WTC11 (cell line): ENCODE measurements around the gene PREX1. TPM values are rescaled to one million over a fixed set of nuclear protein-coding genes. Genes with fewer than 3 reads are reported as not detected.

Experiments
- ATAC-seq: fragments of 200-7000 bp; cut with Tn5 transposase; 2 replicates; pipeline ENCODE4 v1.10.0; 2021; ENCODE audit warnings: mild to moderate bottlenecking, moderate library complexity
- CTCF ChIA-PET: fragments of 300-600 bp; sonication (Branson Sonifier 250); formaldehyde crosslinking; loops from one replicate; lab custom pipeline; 2021; ENCODE audit warnings: antibody characterized with exemption; lab: Charles Lee
- POLR2A ChIA-PET: fragments of 350-600 bp; sonication (Branson Sonifier 250); formaldehyde crosslinking; loops from one replicate; lab custom pipeline; 2021; ENCODE audit warnings: antibody characterized with exemption; lab: Charles Lee
- DNase-seq: peaks from one replicate; pipeline ENCODE4 v3.0.0; 2021; ENCODE audit warnings: low spot score
- H3K27ac Mint-ChIP-seq: 2 replicates; pipeline ENCODE4 v1.8.0; 2021; ENCODE audit warnings: mixed read lengths
- H3K27me3 Mint-ChIP-seq: 2 replicates; pipeline ENCODE4 v1.8.0; 2021; ENCODE audit warnings: low read depth, mild to moderate bottlenecking, moderate library complexity, mixed read lengths
- H3K36me3 Mint-ChIP-seq: 2 replicates; pipeline ENCODE4 v1.8.0; 2021; ENCODE audit warnings: mixed read lengths
- H3K4me1 Mint-ChIP-seq: 2 replicates; pipeline ENCODE4 v1.8.0; 2022; ENCODE audit warnings: mixed read lengths
- H3K4me3 Mint-ChIP-seq: 2 replicates; pipeline ENCODE4 v1.8.0; 2021; ENCODE audit warnings: mild to moderate bottlenecking, moderate library complexity, mixed read lengths
- H3K9me3 Mint-ChIP-seq: 2 replicates; pipeline ENCODE4 v1.8.0; 2021; ENCODE audit warnings: mixed read lengths
- ATF3 ChIP-seq: sonication (generic); formaldehyde crosslinking; conservative IDR thresholded peaks from 2 replicates; pipeline ENCODE4 v1.8.1; 2022; ENCODE audit warnings: mild to moderate bottlenecking, missing genetic modification reagents
- CBFB ChIP-seq: sonication (generic); formaldehyde crosslinking; IDR thresholded peaks from 2 replicates; pipeline ENCODE4 v1.8.1; 2022; ENCODE audit warnings: mild to moderate bottlenecking, low read depth, missing genetic modification reagents
- CDX4 ChIP-seq: fragments of 250-450 bp; sonication (Bioruptor Pico); IDR thresholded peaks from 2 replicates; pipeline ENCODE4 v1.9.0; 2021; ENCODE audit warnings: moderate library complexity, mild to moderate bottlenecking, inconsistent platforms, borderline replicate concordance
- E2F5 ChIP-seq: sonication (generic); formaldehyde crosslinking; IDR thresholded peaks from 2 replicates; pipeline ENCODE4 v1.8.1; 2022; ENCODE audit warnings: mild to moderate bottlenecking, moderate library complexity, missing genetic modification reagents
- GTF2I ChIP-seq: fragments of 250-450 bp; sonication (Bioruptor Pico); conservative IDR thresholded peaks from 2 replicates; pipeline ENCODE4 v1.4.0; 2021; ENCODE audit warnings: mild to moderate bottlenecking
- IRF2 ChIP-seq: sonication (generic); formaldehyde crosslinking; IDR thresholded peaks from 2 replicates; pipeline ENCODE4 v1.8.0; 2022; ENCODE audit warnings: low read depth, missing genetic modification reagents, borderline replicate concordance
- JUN ChIP-seq: sonication (generic); formaldehyde crosslinking; IDR thresholded peaks from 2 replicates; pipeline ENCODE4 v1.8.0; 2023; ENCODE audit warnings: mild to moderate bottlenecking, missing genetic modification reagents
- MXD4 ChIP-seq: fragments of 250-450 bp; sonication (Bioruptor Pico); IDR thresholded peaks from 2 replicates; pipeline ENCODE4 v1.8.0; 2021; ENCODE audit warnings: mild to moderate bottlenecking, moderate library complexity, borderline replicate concordance
- MYBL2 ChIP-seq: sonication (generic); formaldehyde crosslinking; IDR thresholded peaks from 2 replicates; pipeline ENCODE4 v1.8.1; 2023; ENCODE audit warnings: mild to moderate bottlenecking, moderate library complexity, missing genetic modification reagents
- SOX15 ChIP-seq: fragments of 250-450 bp; sonication (Bioruptor Pico); IDR thresholded peaks from 2 replicates; pipeline ENCODE4 v1.9.0; 2021; ENCODE audit warnings: mild to moderate bottlenecking
- USF2 ChIP-seq: sonication (generic); formaldehyde crosslinking; IDR thresholded peaks from 2 replicates; pipeline ENCODE4 v1.8.1; 2023; ENCODE audit warnings: mild to moderate bottlenecking, missing genetic modification reagents, moderate library complexity
- ZNF219 ChIP-seq: sonication (generic); formaldehyde crosslinking; IDR thresholded peaks from 2 replicates; pipeline ENCODE4 v1.8.0; 2023; ENCODE audit warnings: missing genetic modification reagents, mild to moderate bottlenecking, borderline replicate concordance
- ZNF425 ChIP-seq: fragments of 250-450 bp; sonication (Bioruptor Pico); conservative IDR thresholded peaks from 2 replicates; pipeline ENCODE4 v1.9.0; 2021; ENCODE audit warnings: mild to moderate bottlenecking
- ZSCAN18 ChIP-seq: fragments of 250-450 bp; sonication (Bioruptor Pico); IDR thresholded peaks from 2 replicates; pipeline ENCODE4 v2.1.2; 2022; ENCODE audit warnings: mild to moderate bottlenecking, moderate library complexity
- total RNA-seq: library from RNA; stranded (reverse); gene quantifications from 3 replicates; pipeline ENCODE4 v1.2.3, GENCODE V29; 2021

Gene PREX1
- total RNA-seq, 1 experiment from 2014 or later = 17.3 TPM

GRCh38 chr20:48673507-48673906, 154.3 kb downstream of the PREX1 start (continued):
- TF ChIP-seq ZNF425 (CRISPR knock-in tag) = no peak
- TF ChIP-seq, all 79 proteins: peak for 0

- Mint-ChIP-seq H3K4me3 (no peak overlapping the region), H3K9me3 (no peaks in the 10 kb centered on the region), H3K27me3 (no peaks in the 10 kb centered on the region), H3K36me3 (no peaks in the 10 kb centered on the region; the same call in 1 of the 2 replicates), H3K4me1 (no peaks in the 10 kb centered on the region), H3K27ac (no peak overlapping the region)
- no peak for DNase-seq
- TF ChIP-seq ZSCAN18 (CRISPR knock-in tag) = no peak
- TF ChIP-seq JUN (CRISPR knock-in tag) = no peak
- no peak for TF ChIP-seq MYBL2 (CRISPR knock-in tag)
- no peak for TF ChIP-seq CDX4 (CRISPR knock-in tag)
- TF ChIP-seq E2F5 (CRISPR knock-in tag) = no peak
- no peak for TF ChIP-seq CBFB
- CTCF ChIA-PET = interaction anchor here (0.8 to 2.7 kb wide), 3 partner anchors 15 to 35 kb away, joined by 3 to 15 read pairs (median 3); no protein-coding TSS in a partner anchor
- POLR2A ChIA-PET = no interaction called here
- ATAC-seq = no peak
These were observed 155.5 kb downstream of the PREX1 start for GRCh38 chr20:48672324-48672723.

- Mint-ChIP-seq H3K27ac (no peak overlapping the region), H3K9me3 (peaks cover 4% of the 10 kb centered on the region), H3K4me1 (no peaks in the 10 kb centered on the region)
These were observed 156.7 kb downstream of the PREX1 start for GRCh38 chr20:48671141-48671540.

GRCh38 chr20:48669946-48670605, 157.7 kb downstream of the PREX1 start:
- no peak for DNase-seq
- H3K9me3 Mint-ChIP-seq = peaks cover 4% of the 10 kb centered on the region
- no peak overlapping the region for H3K27ac Mint-ChIP-seq
- ChIA-PET POLR2A (no interaction called here), CTCF (interaction anchor here (2.7 kb wide), 1 partner anchor 13 kb away, joined by 15 read pairs; no protein-coding TSS in a partner anchor)
- ATAC-seq = no peak
- H3K4me1 Mint-ChIP-seq = no peaks in the 10 kb centered on the region
- TF ChIP-seq JUN (CRISPR knock-in tag) (no peak), IRF2 (no peak), ATF3 (CRISPR knock-in tag) (no peak), SOX15 (no peak), USF2 (no peak), MXD4 (CRISPR knock-in tag) (no peak)
- H3K4me3 Mint-ChIP-seq = no peak overlapping the region
- no peaks in the 10 kb centered on the region for H3K27me3 Mint-ChIP-seq
- H3K36me3 Mint-ChIP-seq = peaks cover 5% of the 10 kb centered on the region; the same call in 1 of the 2 replicates

More at GRCh38 chr20:48671141-48671540, 156.7 kb downstream of the PREX1 start:
- Mint-ChIP-seq H3K36me3 (peaks cover 5% of the 10 kb centered on the region; the same call in 1 of the 2 replicates), H3K4me3 (no peak overlapping the region), H3K27me3 (no peaks in the 10 kb centered on the region)
- DNase-seq (no peak), ATAC-seq (no peak)
- CTCF ChIA-PET = interaction anchor here (2.7 kb wide), 1 partner anchor 14 kb away, joined by 15 read pairs; no protein-coding TSS in a partner anchor
- POLR2A ChIA-PET = no interaction called here
- no peak for TF ChIP-seq ZNF219 (CRISPR knock-in tag)
- TF ChIP-seq GTF2I (CRISPR knock-in tag) = 0 out of 2 replicates have a peak, but pooled peaks have one; percentile 39
